Neural progenitor cell (in vitro differentiated cells): Measurements from ENCODE around the gene TMPRSS13. TPM values are rescaled to one million over a fixed set of nuclear protein-coding genes. Genes with fewer than 3 reads are reported as not detected.
"Not testable (repeated sequence)": the region's sequence is repeated elsewhere in the genome, so short reads cannot be mapped to it uniquely, and the experiment has no call there.

ENCODE experiments used
- DNase-seq: peaks from one replicate; pipeline ENCODE4 v3.0.0-alpha.2; 2016; ENCODE audit warnings: low spot score
- H2AFZ ChIP-seq: fragments of 200-600 bp; sonication (generic); replicated peaks from 2 replicates; pipeline ENCODE4 v1.6.1; 2016; ENCODE audit warnings: antibody characterized with exemption
- H3F3A ChIP-seq: fragments of 200-600 bp; sonication (generic); 2 replicates; pipeline ENCODE4 v1.6.1; 2016; ENCODE audit warnings: antibody characterized with exemption, low read depth
- H3K27ac ChIP-seq: fragments of 200-600 bp; sonication (generic); 2 replicates; pipeline ENCODE4 v1.5.1; 2016; ENCODE audit warnings: mild to moderate bottlenecking
- H3K27me3 ChIP-seq: fragments of 200-600 bp; sonication (generic); 2 replicates; pipeline ENCODE4 v1.6.1; 2016; ENCODE audit warnings: mild to moderate bottlenecking, moderate library complexity
- H3K36me3 ChIP-seq: fragments of 200-600 bp; sonication (generic); 2 replicates; pipeline ENCODE4 v1.5.1; 2016
- H3K4me1 ChIP-seq: fragments of 200-600 bp; sonication (generic); 2 replicates; pipeline ENCODE4 v1.6.1; 2016; ENCODE audit warnings: mixed run types
- H3K4me2 ChIP-seq: fragments of 200-600 bp; sonication (generic); 2 replicates; pipeline ENCODE4 v1.6.1; 2016
- H3K4me3 ChIP-seq: fragments of 200-600 bp; sonication (generic); 2 replicates; pipeline ENCODE4 v1.5.1; 2016
- H3K79me2 ChIP-seq: fragments of 200-600 bp; sonication (generic); 2 replicates; pipeline ENCODE4 v1.6.1; 2016; ENCODE audit warnings: low read depth
- H3K9ac ChIP-seq: fragments of 200-600 bp; sonication (generic); 2 replicates; pipeline ENCODE4 v1.6.1; 2016
- H3K9me3 ChIP-seq: fragments of 200-600 bp; sonication (generic); 2 replicates; pipeline ENCODE4 v1.5.1; 2016; ENCODE audit warnings: low read depth
- H4K20me1 ChIP-seq: fragments of 200-600 bp; sonication (generic); 2 replicates; pipeline ENCODE4 v1.6.1; 2016; ENCODE audit warnings: low read depth
- H3K27ac Mint-ChIP-seq: 3 replicates; pipeline ENCODE4 v1.8.0; 2021; ENCODE audit warnings: mixed read lengths
- H3K27me3 Mint-ChIP-seq: 2 replicates; pipeline ENCODE4 v1.8.0; 2022; ENCODE audit warnings: low read depth, mild to moderate bottlenecking, inconsistent platforms, moderate library complexity, mixed read lengths; ENCODE audit not compliant: insufficient read depth
- H3K36me3 Mint-ChIP-seq: 3 replicates; pipeline ENCODE4 v1.8.0; 2021; ENCODE audit warnings: mixed read lengths
- H3K4me1 Mint-ChIP-seq: 3 replicates; pipeline ENCODE4 v1.8.0; 2021; ENCODE audit warnings: mixed read lengths
- H3K4me3 Mint-ChIP-seq: 3 replicates; pipeline ENCODE4 v1.8.0; 2021; ENCODE audit warnings: mild to moderate bottlenecking, moderate library complexity, mixed read lengths
- H3K9me3 Mint-ChIP-seq: 3 replicates; pipeline ENCODE4 v1.8.0; 2020; ENCODE audit warnings: mixed read lengths
- EZH2 ChIP-seq: fragments of 200-600 bp; sonication (generic); IDR thresholded peaks from 2 replicates; pipeline ENCODE4 v1.6.1; 2017; ENCODE audit warnings: antibody characterized with exemption, mild to moderate bottlenecking, moderate library complexity
- EZH2phosphoT487 ChIP-seq: fragments of 200-600 bp; sonication (generic); IDR thresholded peaks from 2 replicates; pipeline ENCODE4 v1.6.1; 2017; ENCODE audit warnings: antibody characterized with exemption
- total RNA-seq: library from RNA; depleted of rRNA; stranded (reverse); fragments of >200 nt; gene quantifications from 2 replicates; pipeline ENCODE4 v1.2.3, GENCODE V29; 2015; ENCODE audit warnings: low replicate concordance
- TF ChIP-seq, protein P1 (sequence below): fragments of 200-600 bp; sonication (generic); IDR thresholded peaks from 2 replicates; pipeline ENCODE4 v1.5.1; 2017; ENCODE audit warnings: antibody characterized with exemption, mild to moderate bottlenecking

TMPRSS13 gene
- total RNA-seq, 1 donor from 2014 or later, result not detected

DNA sequence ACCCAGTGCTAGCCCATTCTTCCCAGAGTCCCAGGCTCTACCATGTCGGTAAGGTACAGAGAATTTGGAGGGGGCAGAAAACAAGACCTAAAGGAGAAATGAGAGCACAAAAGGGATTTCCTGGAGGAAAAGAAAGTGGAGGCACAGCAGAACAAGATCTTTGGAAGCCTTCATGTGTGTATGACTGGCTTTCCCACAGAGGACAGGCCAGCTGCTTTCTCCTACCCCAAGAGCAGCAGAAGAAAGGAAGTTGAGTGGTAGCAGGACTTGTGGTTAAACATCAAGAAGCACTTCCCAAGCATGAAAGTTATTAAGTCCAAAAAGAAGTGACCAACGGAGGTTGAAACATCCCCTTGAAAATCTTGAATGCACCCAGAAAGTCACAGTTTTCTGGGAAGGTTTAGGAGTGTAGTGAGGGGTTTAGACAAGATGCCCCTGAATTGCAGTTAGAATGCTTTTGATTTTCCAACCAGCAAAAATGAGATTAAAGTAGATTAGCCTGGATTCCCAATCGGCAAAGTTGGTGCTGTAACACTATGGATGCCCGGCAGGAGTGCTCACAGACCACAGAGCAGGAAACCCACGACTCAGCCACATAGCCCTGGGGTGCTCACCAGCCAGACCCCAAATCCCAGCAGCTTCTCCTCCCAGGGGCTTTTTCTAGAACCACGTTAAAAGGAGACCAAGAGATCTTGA, 608 bp downstream of the TMPRSS13 start:
- H3K9ac ChIP-seq, result no peak overlapping the region
- Mint-ChIP-seq H3K27me3 (peaks cover 7% of the 10 kb centered on the region), H3K27ac (peak overlapping the region; percentile 81), H3K4me1 (peaks cover 38% of the 10 kb centered on the region), H3K36me3 (no peaks in the 10 kb centered on the region), H3K9me3 (no peaks in the 10 kb centered on the region), H3K4me3 (no peak overlapping the region)
- H3K4me3 ChIP-seq, result no peak overlapping the region
- no peak overlapping the region for H3K4me2 ChIP-seq
- no peaks in the 10 kb centered on the region for H3K79me2 ChIP-seq
- no peak for DNase-seq
- H3F3A ChIP-seq, result no peaks in the 10 kb centered on the region
- no peaks in the 10 kb centered on the region for H3K36me3 ChIP-seq
- no peaks in the 10 kb centered on the region for H4K20me1 ChIP-seq
- H3K9me3 ChIP-seq, result no peaks in the 10 kb centered on the region
- H3K27ac ChIP-seq, result no peak overlapping the region
- TF ChIP-seq, protein P1, sequence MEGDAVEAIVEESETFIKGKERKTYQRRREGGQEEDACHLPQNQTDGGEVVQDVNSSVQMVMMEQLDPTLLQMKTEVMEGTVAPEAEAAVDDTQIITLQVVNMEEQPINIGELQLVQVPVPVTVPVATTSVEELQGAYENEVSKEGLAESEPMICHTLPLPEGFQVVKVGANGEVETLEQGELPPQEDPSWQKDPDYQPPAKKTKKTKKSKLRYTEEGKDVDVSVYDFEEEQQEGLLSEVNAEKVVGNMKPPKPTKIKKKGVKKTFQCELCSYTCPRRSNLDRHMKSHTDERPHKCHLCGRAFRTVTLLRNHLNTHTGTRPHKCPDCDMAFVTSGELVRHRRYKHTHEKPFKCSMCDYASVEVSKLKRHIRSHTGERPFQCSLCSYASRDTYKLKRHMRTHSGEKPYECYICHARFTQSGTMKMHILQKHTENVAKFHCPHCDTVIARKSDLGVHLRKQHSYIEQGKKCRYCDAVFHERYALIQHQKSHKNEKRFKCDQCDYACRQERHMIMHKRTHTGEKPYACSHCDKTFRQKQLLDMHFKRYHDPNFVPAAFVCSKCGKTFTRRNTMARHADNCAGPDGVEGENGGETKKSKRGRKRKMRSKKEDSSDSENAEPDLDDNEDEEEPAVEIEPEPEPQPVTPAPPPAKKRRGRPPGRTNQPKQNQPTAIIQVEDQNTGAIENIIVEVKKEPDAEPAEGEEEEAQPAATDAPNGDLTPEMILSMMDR, result no peak
- TF ChIP-seq EZH2phosphoT487 (no peak), EZH2 (no peak)
- no peaks in the 10 kb centered on the region for H3K27me3 ChIP-seq
- H2AFZ ChIP-seq, result no peak overlapping the region
- no peaks in the 10 kb centered on the region for H3K4me1 ChIP-seq

DNA sequence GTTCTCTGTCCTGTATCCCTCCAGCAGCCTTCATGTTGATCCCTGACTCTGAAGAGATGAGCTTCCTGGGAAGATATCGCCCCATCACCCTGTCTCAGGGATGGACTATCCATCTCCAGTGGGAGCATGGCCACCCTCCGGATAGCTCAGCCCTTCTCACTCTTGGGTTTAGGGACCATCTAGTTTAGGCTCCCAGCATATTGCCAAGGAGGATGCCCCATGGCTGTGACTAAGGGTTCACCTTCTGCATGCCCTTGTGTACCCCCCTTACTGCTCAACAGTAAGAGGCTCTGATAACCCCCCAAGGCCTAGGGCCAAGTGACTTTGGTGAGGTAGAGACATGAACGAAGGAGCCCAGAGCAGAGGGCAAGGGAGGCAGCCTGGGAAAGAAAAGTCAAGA, 1.3 kb downstream of the TMPRSS13 start:
- peaks cover 31% of the 10 kb centered on the region for H3K4me1 Mint-ChIP-seq
- Histone ChIP-seq H3K27me3 (no peaks in the 10 kb centered on the region), H3K79me2 (no peaks in the 10 kb centered on the region), H3K9me3 (no peaks in the 10 kb centered on the region), H3K4me3 (no peak overlapping the region), H4K20me1 (no peaks in the 10 kb centered on the region), H3K4me2 (no peak overlapping the region), H3K9ac (no peak overlapping the region), H3K4me1 (no peaks in the 10 kb centered on the region), H2AFZ (no peak overlapping the region), H3K36me3 (no peaks in the 10 kb centered on the region), H3K27ac (no peak overlapping the region), H3F3A (no peaks in the 10 kb centered on the region)
- H3K9me3 Mint-ChIP-seq, result no peaks in the 10 kb centered on the region
- no peaks in the 10 kb centered on the region for H3K36me3 Mint-ChIP-seq
- H3K27ac Mint-ChIP-seq, result no peak overlapping the region
- no peak overlapping the region for H3K4me3 Mint-ChIP-seq
- peaks cover 7% of the 10 kb centered on the region for H3K27me3 Mint-ChIP-seq
- TF ChIP-seq EZH2phosphoT487 (no peak), EZH2 (no peak)
- TF ChIP-seq, protein P1, result no peak
- no peak for DNase-seq

DNA sequence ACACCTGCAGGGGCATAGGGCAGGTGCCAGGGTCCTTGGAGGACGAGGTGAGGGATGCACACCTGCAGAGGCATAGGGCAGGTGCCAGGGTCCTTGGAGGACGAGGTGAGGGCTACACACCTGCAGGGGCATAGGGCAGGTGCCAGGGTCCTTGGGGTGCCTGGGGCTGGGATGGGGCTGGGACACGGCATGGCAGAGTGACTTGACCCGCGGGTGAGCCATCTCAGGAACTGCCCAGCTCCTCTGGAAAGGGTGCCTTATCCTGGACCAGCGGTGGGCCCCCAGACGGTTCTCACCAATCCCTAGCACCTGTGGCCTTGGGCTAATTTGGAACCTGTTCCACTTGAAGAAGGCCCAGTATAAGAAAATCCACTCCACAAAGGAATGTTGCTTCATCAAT, 3.0 kb downstream of the TMPRSS13 start:
- H3K4me3 ChIP-seq, H3K27ac ChIP-seq, H3K36me3 Mint-ChIP-seq, H3K9me3 ChIP-seq, H3F3A ChIP-seq, H3K4me3 Mint-ChIP-seq, H3K27me3 ChIP-seq, H2AFZ ChIP-seq, H3K27ac Mint-ChIP-seq, H3K4me2 ChIP-seq, H3K9me3 Mint-ChIP-seq, H3K4me1 ChIP-seq, H3K27me3 Mint-ChIP-seq, H3K36me3 ChIP-seq, DNase-seq, H3K9ac ChIP-seq, H4K20me1 ChIP-seq, H3K79me2 ChIP-seq: not testable (repeated sequence)
- peaks cover 24% of the 10 kb centered on the region for H3K4me1 Mint-ChIP-seq

DNA sequence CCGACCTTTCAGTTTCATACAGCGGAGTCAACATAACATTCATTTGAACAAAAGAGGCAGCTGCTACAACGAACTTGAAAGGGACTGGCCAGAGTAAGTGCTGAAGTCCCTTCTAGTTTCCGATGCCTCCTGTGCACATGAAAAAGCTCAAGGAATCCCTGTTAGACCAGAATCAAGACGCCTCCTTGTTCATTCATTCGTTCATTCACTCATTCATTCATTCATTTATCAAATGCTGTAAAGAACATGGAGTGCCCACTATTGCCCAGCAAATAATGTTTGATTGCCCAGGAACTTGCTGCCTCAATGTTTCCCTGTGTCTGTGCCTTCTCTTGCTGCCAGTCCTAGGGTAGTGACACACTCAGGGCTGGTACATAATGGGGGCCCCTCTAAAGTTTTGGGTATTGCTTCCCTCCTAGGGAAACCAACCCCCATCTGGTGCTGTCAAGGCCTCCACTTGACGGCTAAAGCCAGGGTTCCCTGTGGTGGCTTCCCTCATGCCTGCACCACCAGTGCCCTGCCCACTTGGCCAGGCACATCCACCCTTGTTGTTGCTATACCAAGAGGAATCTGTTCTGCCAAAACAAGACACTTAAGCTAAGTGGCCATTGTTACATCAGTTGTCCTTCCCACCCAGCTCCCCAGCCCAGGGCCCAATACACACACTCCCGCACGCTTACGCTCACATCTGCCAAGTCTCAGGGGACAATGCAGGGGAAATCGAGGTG, 3.8 kb downstream of the TMPRSS13 start:
- H2AFZ ChIP-seq, result no peak overlapping the region
- Mint-ChIP-seq H3K27me3 (peaks cover 7% of the 10 kb centered on the region), H3K36me3 (no peaks in the 10 kb centered on the region), H3K4me3 (no peak overlapping the region), H3K9me3 (no peaks in the 10 kb centered on the region), H3K4me1 (peaks cover 19% of the 10 kb centered on the region), H3K27ac (peak overlapping the region; percentile 38)
- no peak for DNase-seq
- H4K20me1 ChIP-seq, result no peaks in the 10 kb centered on the region
- H3K4me2 ChIP-seq, result no peak overlapping the region
- no peaks in the 10 kb centered on the region for H3K27me3 ChIP-seq
- H3K4me1 ChIP-seq, result no peaks in the 10 kb centered on the region
- no peak overlapping the region for H3K9ac ChIP-seq
- H3K4me3 ChIP-seq, result no peak overlapping the region
- no peaks in the 10 kb centered on the region for H3K36me3 ChIP-seq
- H3K79me2 ChIP-seq, result no peaks in the 10 kb centered on the region
- H3K27ac ChIP-seq, result no peak overlapping the region
- TF ChIP-seq, protein P1, result no peak
- TF ChIP-seq EZH2phosphoT487, result no peak
- TF ChIP-seq EZH2, result no peak
- H3K9me3 ChIP-seq, result no peaks in the 10 kb centered on the region
- no peaks in the 10 kb centered on the region for H3F3A ChIP-seq
